Fibroblast of the aortic adventitia (primary cell): Measurements from ENCODE around the gene STH. TPM values are rescaled to one million over a fixed set of nuclear protein-coding genes. Genes with fewer than 3 reads are reported as not detected.

Experiments
- DNase-seq: peaks from one replicate; pipeline ENCODE4 v3.0.0-alpha.2; 2010; ENCODE audit warnings: low read depth
- H3K4me3 ChIP-seq: 2 replicates; pipeline ENCODE4 v1.5.1; 2011; ENCODE audit warnings: low read depth, mild to moderate bottlenecking, control low read depth, low read length, moderate library complexity
- CTCF ChIP-seq: IDR thresholded peaks from 2 replicates; pipeline ENCODE4 v1.5.1; 2011; ENCODE audit warnings: mild to moderate bottlenecking, low read length, control low read depth, inconsistent platforms; ENCODE audit not compliant: insufficient read depth
- total RNA-seq: library from RNA; depleted of rRNA; stranded (reverse); fragments of >200 nt; gene quantifications from 2 replicates; pipeline ENCODE4 v1.2.3, GENCODE V29; 2012; ENCODE audit warnings: low replicate concordance

STH gene
- total RNA-seq, 1 donor, result not detected

- H3K4me3 ChIP-seq, result no peak overlapping the region
- TF ChIP-seq CTCF, result no peak
- DNase-seq, result no peak
Measured at GRCh38 chr17:45973099-45973780, 25.8 kb upstream of the STH start.

- DNase-seq, result no peak
- TF ChIP-seq CTCF, result no peak
- H3K4me3 ChIP-seq, result no peak overlapping the region
Measured at GRCh38 chr17:45973946-45974859, 24.8 kb upstream of the STH start.

GRCh38 chr17:45974916-45975630 is 24.0 kb upstream of the STH start:
- TF ChIP-seq CTCF, result no peak
- no peak overlapping the region for H3K4me3 ChIP-seq
- DNase-seq, result no peak

GRCh38 chr17:45975640-45976295 is 23.3 kb upstream of the STH start:
- DNase-seq, result no peak
- H3K4me3 ChIP-seq, result no peak overlapping the region
- TF ChIP-seq CTCF, result no peak

GRCh38 chr17:45976391-45976754 is 22.7 kb upstream of the STH start:
- H3K4me3 ChIP-seq, result no peak overlapping the region
- DNase-seq, result no peak
- no peak for TF ChIP-seq CTCF

- peak; percentile 23 for DNase-seq
- no peak for TF ChIP-seq CTCF
- H3K4me3 ChIP-seq, result no peak overlapping the region
Measured at GRCh38 chr17:45976755-45977505, 22.1 kb upstream of the STH start.
